ENCODE data around the gene PDZRN4.
"Not testable (repeated sequence)": the region's sequence is repeated elsewhere in the genome, so short reads cannot be mapped to it uniquely, and the experiment has no call there.

GRCh38 chr12:41280341-41281095 lies 92.4 kb downstream of the PDZRN4 start:
- not testable (repeated sequence) for TF ChIP-seq CTCF (conservative IDR thresholded peaks at IDR 0.05; ENCODE audit: low read depth, low read length); EZH2 (IDR thresholded peaks at IDR 0.05; ENCODE audit: borderline replicate concordance, low read depth, low read length, poor library complexity, severe bottlenecking)
